Stimulated activated CD8-positive, alpha-beta memory T cell treated with anti-CD3 and anti-CD28 coated beads, Interleukin-4, amount 100 ng/mL, for 4 hours (primary cell): ENCODE measurements around the gene MGAT1.
"Not testable (repeated sequence)": the region's sequence is repeated elsewhere in the genome, so short reads cannot be mapped to it uniquely, and the experiment has no call there.

Source experiments
- DNase-seq, 2 donors: peaks; one replicate each; pipeline ENCODE4 v3.0.0-alpha.2; 2020; ENCODE audit warnings: low read depth in 2 of 2, low spot score in 1 of 2

The MGAT1 gene

GRCh38 chr5:180802325-180803180, at the start of gene MGAT1:
MGAT1 (minus strand) TSS chr5:180802806; CDS start chr5:180792971, 9,835 bp downstream.
- DNase-seq: peak; percentile 48 to 54

GRCh38 chr5:180850434-180851078, 48.0 kb upstream of the MGAT1 start:
- no peak for DNase-seq

GRCh38 chr5:180849827-180850226, 47.2 kb upstream of the MGAT1 start:
- DNase-seq: no peak

- DNase-seq: no peak
Measured at GRCh38 chr5:180848878-180849277, 46.3 kb upstream of the MGAT1 start.

GRCh38 chr5:180848265-180848664, 45.7 kb upstream of the MGAT1 start:
- no peak for DNase-seq

GRCh38 chr5:180847026-180847425, 44.4 kb upstream of the MGAT1 start:
- DNase-seq: no peak

GRCh38 chr5:180844858-180845257, 42.3 kb upstream of the MGAT1 start:
- no peak for DNase-seq

GRCh38 chr5:180844432-180844831, 41.8 kb upstream of the MGAT1 start:
- no peak for DNase-seq

GRCh38 chr5:180839935-180840334, 37.3 kb upstream of the MGAT1 start:
- DNase-seq: no peak

- no peak for DNase-seq
Measured at GRCh38 chr5:180839227-180839626, 36.6 kb upstream of the MGAT1 start.

GRCh38 chr5:180837478-180837877, 34.9 kb upstream of the MGAT1 start:
- DNase-seq: no peak

- no peak for DNase-seq
Measured at GRCh38 chr5:180832638-180833068, 30.0 kb upstream of the MGAT1 start.

GRCh38 chr5:180831139-180832093, 28.8 kb upstream of the MGAT1 start:
- DNase-seq: peak; percentile 37 to 53

GRCh38 chr5:180830253-180831138, 27.9 kb upstream of the MGAT1 start:
- peak; percentile 35 to 47 for DNase-seq

- DNase-seq: no peak
Measured at GRCh38 chr5:180829726-180830125, 27.1 kb upstream of the MGAT1 start.

GRCh38 chr5:180828756-180829531, 26.3 kb upstream of the MGAT1 start:
- not testable (repeated sequence) for DNase-seq

GRCh38 chr5:180827374-180827773, 24.8 kb upstream of the MGAT1 start:
- not testable (repeated sequence) for DNase-seq

- no peak for DNase-seq
Measured at GRCh38 chr5:180825768-180826525, 23.3 kb upstream of the MGAT1 start.
